Trophoblast cell (in vitro differentiated cells and primary cell): ENCODE measurements around the gene HES6.

Source experiments
- DNase-seq, 2 donors: peaks; one replicate each; pipeline ENCODE4 v3.0.0-alpha.2; 2016
- H2AFZ ChIP-seq: 2 replicates; pipeline ENCODE4 v1.6.1; 2013; ENCODE audit warnings: low read length, moderate library complexity, mild to moderate bottlenecking; ENCODE audit not compliant: insufficient read depth, poor library complexity
- H2AK5ac ChIP-seq: 2 replicates; pipeline ENCODE4 v1.6.1; 2013; ENCODE audit warnings: mild to moderate bottlenecking, low read length
- H2BK120ac ChIP-seq: 2 replicates; pipeline ENCODE4 v1.6.1; 2013; ENCODE audit warnings: low read length, mild to moderate bottlenecking, moderate library complexity; ENCODE audit not compliant: insufficient read depth, poor library complexity
- H2BK12ac ChIP-seq: 2 replicates; pipeline ENCODE4 v1.6.1; 2013; ENCODE audit warnings: mild to moderate bottlenecking, low read length, moderate library complexity
- H2BK5ac ChIP-seq: 2 replicates; pipeline ENCODE4 v1.6.1; 2013; ENCODE audit warnings: low read length, low read depth, moderate library complexity, mild to moderate bottlenecking; ENCODE audit not compliant: poor library complexity
- H3K14ac ChIP-seq: 2 replicates; pipeline ENCODE4 v1.6.1; 2013; ENCODE audit warnings: mild to moderate bottlenecking, low read length
- H3K18ac ChIP-seq: 2 replicates; pipeline ENCODE4 v1.6.1; 2013; ENCODE audit warnings: mild to moderate bottlenecking, low read length
- H3K23ac ChIP-seq: 2 replicates; pipeline ENCODE4 v1.6.1; 2013; ENCODE audit warnings: low read length
- H3K27ac ChIP-seq: 2 replicates; pipeline ENCODE4 v1.5.1; 2013; ENCODE audit warnings: low read depth, mild to moderate bottlenecking, inconsistent platforms, low read length, moderate library complexity
- H3K27me3 ChIP-seq: 2 replicates; pipeline ENCODE4 v1.6.1; 2013; ENCODE audit warnings: inconsistent platforms, mild to moderate bottlenecking, low read length, moderate library complexity; ENCODE audit not compliant: insufficient read depth
- H3K36me3 ChIP-seq, 2 experiments: 1 replicate in 1 of 2; 2 replicates in 1 of 2; pipeline ENCODE4 v1.6.1; 2013; ENCODE audit warnings: low read length in 2 of 2, mild to moderate bottlenecking in 2 of 2, moderate library complexity in 1 of 2; ENCODE audit not compliant: insufficient read depth in 2 of 2, control insufficient read depth in 1 of 2
- H3K4ac ChIP-seq: 2 replicates; pipeline ENCODE4 v1.6.1; 2013; ENCODE audit warnings: low read depth, mild to moderate bottlenecking, low read length, moderate library complexity
- H3K4me1 ChIP-seq, 2 experiments: 1 replicate in 1 of 2; 2 replicates in 1 of 2; pipeline ENCODE4 v1.6.1; 2013; ENCODE audit warnings: low read length in 2 of 2, mild to moderate bottlenecking in 2 of 2, moderate library complexity in 1 of 2; ENCODE audit not compliant: insufficient read depth in 2 of 2, control insufficient read depth in 1 of 2
- H3K4me2 ChIP-seq: 2 replicates; pipeline ENCODE4 v1.6.1; 2013; ENCODE audit warnings: inconsistent platforms, mild to moderate bottlenecking, low read length, moderate library complexity
- H3K4me3 ChIP-seq: 2 replicates; pipeline ENCODE4 v1.5.1; 2013; ENCODE audit warnings: mild to moderate bottlenecking, low read depth, low read length, inconsistent platforms
- H3K79me1 ChIP-seq: one replicate; pipeline ENCODE4 v1.6.1; 2013; ENCODE audit warnings: low read length
- H3K79me2 ChIP-seq: 2 replicates; pipeline ENCODE4 v1.6.1; 2013; ENCODE audit warnings: low read length, mild to moderate bottlenecking; ENCODE audit not compliant: control insufficient read depth, insufficient read depth, poor library complexity
- H3K9ac ChIP-seq: 2 replicates; pipeline ENCODE4 v1.6.1; 2013; ENCODE audit warnings: mild to moderate bottlenecking, low read length
- H3K9me3 ChIP-seq: 2 replicates; pipeline ENCODE4 v1.6.1; 2013; ENCODE audit warnings: low read depth, mild to moderate bottlenecking, control low read depth, inconsistent platforms, low read length; ENCODE audit not compliant: insufficient read depth
- H4K12ac ChIP-seq: 2 replicates; pipeline ENCODE4 v1.6.1; 2013; ENCODE audit warnings: low read depth, mild to moderate bottlenecking, low read length, moderate library complexity
- H4K8ac ChIP-seq: 2 replicates; pipeline ENCODE4 v1.6.1; 2013; ENCODE audit warnings: low read depth, mild to moderate bottlenecking, low read length, moderate library complexity
- H4K91ac ChIP-seq: one replicate; pipeline ENCODE4 v1.6.1; 2013; ENCODE audit warnings: low read depth, mild to moderate bottlenecking, low read length, moderate library complexity
- WGBS: extraction: QIAGEN DNeasy Blood & Tissue Kit; methylation state at CpG from one replicate; pipeline ENCODE4 v1.1.7; 2013; ENCODE audit warnings: missing lambda C conversion rate; ENCODE audit not compliant: insufficient read length, insufficient coverage; ENCODE audit errors: extremely low coverage; 5-methylcytosine and 5-hydroxymethylcytosine counted together

The HES6 gene

GRCh38 chr2:238244151-238244550, 4.3 kb upstream of the HES6 start:
- H3K79me1 ChIP-seq, result peaks cover 3% of the 10 kb centered on the region
- peaks cover 0 to 10% of the 10 kb centered on the region in 2 experiments for H3K4me1 ChIP-seq
- no peak overlapping the region for H3K4ac ChIP-seq
- no peak overlapping the region for H4K12ac ChIP-seq
- H3K14ac ChIP-seq, result no peak overlapping the region
- no peak overlapping the region for H3K27ac ChIP-seq
- no peak overlapping the region for H2BK5ac ChIP-seq
- H3K36me3 ChIP-seq, result no peaks in the 10 kb centered on the region
- no peak overlapping the region for H3K4me2 ChIP-seq
- H3K27me3 ChIP-seq, result peaks cover 12% of the 10 kb centered on the region
- no peak overlapping the region for H2AFZ ChIP-seq
- H3K23ac ChIP-seq, result no peak overlapping the region
- H3K79me2 ChIP-seq, result peaks cover 2% of the 10 kb centered on the region
- H3K18ac ChIP-seq, result no peak overlapping the region
- H3K4me3 ChIP-seq, result no peak overlapping the region
- no peak overlapping the region for H4K91ac ChIP-seq
- H3K9me3 ChIP-seq, result no peaks in the 10 kb centered on the region
- no peak overlapping the region for H4K8ac ChIP-seq
- no peak overlapping the region for H3K9ac ChIP-seq
- no peak overlapping the region for H2BK12ac ChIP-seq
- H2AK5ac ChIP-seq, result no peak overlapping the region
- no CpG with 5 or more reads among the region's 5 CpGs for WGBS
- DNase-seq, result no peak
- H2BK120ac ChIP-seq, result no peak overlapping the region

- H2BK120ac ChIP-seq, result no peak overlapping the region
- peaks cover 3% of the 10 kb centered on the region for H3K79me1 ChIP-seq
- H3K9ac ChIP-seq, result no peak overlapping the region
- H3K4me2 ChIP-seq, result no peak overlapping the region
- H3K23ac ChIP-seq, result no peak overlapping the region
- peaks cover 2% of the 10 kb centered on the region for H3K79me2 ChIP-seq
- H2BK5ac ChIP-seq, result no peak overlapping the region
- H3K4me3 ChIP-seq, result no peak overlapping the region
- H2BK12ac ChIP-seq, result no peak overlapping the region
- H3K4ac ChIP-seq, result no peak overlapping the region
- peaks cover 4% of the 10 kb centered on the region for H3K9me3 ChIP-seq
- H3K27ac ChIP-seq, result no peak overlapping the region
- H3K4me1 ChIP-seq, result peaks cover 0 to 13% of the 10 kb centered on the region in 2 experiments
- no peaks in the 10 kb centered on the region for H3K36me3 ChIP-seq
- no peak overlapping the region for H4K8ac ChIP-seq
- H3K14ac ChIP-seq, result no peak overlapping the region
- no peak for DNase-seq
- peaks cover 18% of the 10 kb centered on the region for H3K27me3 ChIP-seq
- H3K18ac ChIP-seq, result no peak overlapping the region
- H2AFZ ChIP-seq, result no peak overlapping the region
- no CpG with 5 or more reads among the region's 10 CpGs for WGBS
- H4K12ac ChIP-seq, result no peak overlapping the region
- no peak overlapping the region for H4K91ac ChIP-seq
- H2AK5ac ChIP-seq, result no peak overlapping the region
Measured at GRCh38 chr2:238243496-238244076, 3.7 kb upstream of the HES6 start.

DNA sequence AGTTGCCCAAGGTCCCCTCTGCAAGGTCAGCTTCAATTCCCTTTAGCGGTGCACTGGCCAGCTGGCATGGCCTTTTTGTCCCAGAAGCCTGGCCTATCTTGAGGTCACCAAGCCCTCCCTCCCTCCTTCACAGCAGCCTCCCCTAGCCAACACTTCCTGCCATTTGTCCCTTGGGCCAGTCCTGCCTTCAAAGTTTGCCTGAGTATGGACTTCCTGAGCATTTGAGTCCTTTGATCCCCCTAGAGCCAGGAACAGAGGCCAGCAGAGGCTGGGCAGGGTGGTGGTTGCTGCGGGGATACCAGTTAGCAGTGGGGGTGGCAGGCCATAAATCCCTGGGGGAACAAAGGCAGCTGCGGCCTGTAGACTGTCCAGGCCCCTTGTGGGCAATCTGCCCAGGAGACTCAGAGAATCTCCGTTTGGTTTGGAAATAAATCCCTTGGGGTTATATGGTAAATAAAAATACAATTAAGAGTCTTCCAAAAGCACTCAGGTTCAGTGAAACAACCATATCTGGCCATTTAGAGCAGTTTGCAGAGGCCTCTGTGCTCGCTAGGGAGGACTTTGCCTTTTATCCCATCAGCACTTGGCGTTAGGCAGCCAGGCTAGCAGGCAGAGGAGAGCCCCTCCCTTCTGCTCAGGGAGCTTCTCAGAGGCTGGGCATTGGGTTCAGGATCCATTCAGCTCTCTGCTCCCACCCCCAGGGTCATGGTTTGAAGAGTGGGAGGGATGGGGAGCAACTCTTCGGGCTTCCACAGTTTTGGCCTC, 3.1 kb upstream of the HES6 start:
- WGBS, result no CpG with 5 or more reads among the region's 7 CpGs
- H3K36me3 ChIP-seq, result no peaks in the 10 kb centered on the region
- no peak overlapping the region for H3K9ac ChIP-seq

DNA sequence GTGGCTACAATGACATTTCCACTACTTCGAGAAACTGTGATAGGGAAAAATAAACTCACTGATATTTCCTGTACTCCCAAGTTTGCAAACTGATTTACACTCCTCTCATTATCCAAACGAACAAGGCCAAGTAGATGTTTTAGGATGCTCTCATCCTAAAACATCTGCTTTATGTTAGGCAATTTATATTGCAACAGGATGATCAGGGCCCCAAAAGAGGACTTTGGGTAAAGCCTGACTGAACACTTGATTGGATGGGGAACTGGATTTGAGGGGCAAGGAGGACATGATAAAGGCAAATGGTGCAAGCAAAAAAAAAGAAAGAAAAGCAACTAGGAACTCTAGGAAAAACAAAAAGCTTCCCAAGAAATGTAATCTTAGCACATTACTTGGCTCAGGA, 2.1 kb upstream of the HES6 start:
- Histone ChIP-seq H3K36me3 (no peaks in the 10 kb centered on the region), H3K4me3 (no peak overlapping the region), H3K4ac (no peak overlapping the region), H2BK5ac (no peak overlapping the region), H3K18ac (no peak overlapping the region), H4K8ac (no peak overlapping the region), H2BK120ac (no peak overlapping the region), H3K9ac (no peak overlapping the region), H3K23ac (no peak overlapping the region), H3K4me1 (peaks cover 0 to 13% of the 10 kb centered on the region in 2 experiments), H4K12ac (no peak overlapping the region), H3K14ac (no peak overlapping the region), H4K91ac (no peak overlapping the region), H3K79me1 (peaks cover 3% of the 10 kb centered on the region), H2BK12ac (no peak overlapping the region), H3K9me3 (peaks cover 4% of the 10 kb centered on the region), H2AFZ (no peak overlapping the region), H3K27me3 (peaks cover 29% of the 10 kb centered on the region), H2AK5ac (no peak overlapping the region), H3K27ac (no peak overlapping the region), H3K79me2 (peaks cover 2% of the 10 kb centered on the region), H3K4me2 (no peak overlapping the region)
- WGBS, result no CpG with 5 or more reads among the region's 2 CpGs
- DNase-seq, result no peak

More for the DNA sequence above, 3.1 kb upstream of the HES6 start:
- Histone ChIP-seq H4K8ac (no peak overlapping the region), H3K9me3 (peaks cover 4% of the 10 kb centered on the region), H3K4me2 (no peak overlapping the region), H3K79me1 (peaks cover 3% of the 10 kb centered on the region), H3K4me1 (peaks cover 0 to 13% of the 10 kb centered on the region in 2 experiments), H2AFZ (no peak overlapping the region), H3K79me2 (peaks cover 2% of the 10 kb centered on the region), H3K18ac (no peak overlapping the region), H4K12ac (no peak overlapping the region), H2BK120ac (no peak overlapping the region), H3K4ac (no peak overlapping the region), H3K27me3 (peaks cover 24% of the 10 kb centered on the region), H3K27ac (no peak overlapping the region), H2BK12ac (no peak overlapping the region), H4K91ac (no peak overlapping the region), H3K4me3 (no peak overlapping the region), H3K14ac (no peak overlapping the region), H2AK5ac (no peak overlapping the region), H3K23ac (no peak overlapping the region), H2BK5ac (no peak overlapping the region)
- DNase-seq, result no peak
